Measurements from ENCODE around the gene PSMB7. TPM values are rescaled to one million over a fixed set of nuclear protein-coding genes. Genes with fewer than 3 reads are reported as not detected.

The PSMB7 gene
- total RNA-seq, 1 experiment from 2014 or later = 380 TPM

GRCh38 chr9:124414612-124415011, 630 bp downstream of the PSMB7 start:
- H3K36me3 ChIP-seq (ENCODE audit: insufficient read depth, low read length, poor library complexity, severe bottlenecking) = peaks cover 46% of the 10 kb centered on the region
- TF ChIP-seq CTCF (conservative IDR thresholded peaks at IDR 0.05; ENCODE audit: low read depth, low read length) (no peak), EZH2 (IDR thresholded peaks at IDR 0.05; ENCODE audit: borderline replicate concordance, low read depth, low read length, poor library complexity, severe bottlenecking) (no peak)
- intact Hi-C loops (cut with micrococcal nuclease; ENCODE audit: unreplicated experiment) = loop anchor here (5.0 to 10.0 kb wide), 3 partner anchors 298 to 440 kb away; partner anchors contain the start of gene WDR38
- H3K4me3 ChIP-seq (ENCODE audit: low read depth, low read length, poor library complexity, severe bottlenecking) = peak overlapping the region; percentile 74
- peak overlapping the region; percentile 80 for H3K27ac ChIP-seq (ENCODE audit: low read depth, low read length, poor library complexity, severe bottlenecking)
- H3K4me1 ChIP-seq (ENCODE audit: insufficient read depth, low read length, poor library complexity, severe bottlenecking) = peaks cover 20% of the 10 kb centered on the region
- BruUV-seq (replicated peaks) = no TSS peak
- H3K9me3 ChIP-seq (ENCODE audit: low read depth, low read length, poor library complexity, severe bottlenecking) = peaks cover 3% of the 10 kb centered on the region
- DNase-seq (ENCODE audit: low spot score) = no peak
- POLR2A ChIA-PET (ENCODE audit: low non-redundant PET) = no interaction called here
- CTCF ChIA-PET = interaction anchor here (0.6 kb wide), 1 partner anchor 21 kb away, joined by 4 read pairs; no protein-coding TSS in a partner anchor
- H3K27me3 ChIP-seq (replicated peaks; ENCODE audit: insufficient read depth, low read depth, low read length, poor library complexity) = no peaks in the 10 kb centered on the region

- BruUV-seq (replicated peaks) = no TSS peak
- intact Hi-C loops (cut with micrococcal nuclease; ENCODE audit: unreplicated experiment) = loop anchor here (10.0 kb wide), 2 partner anchors 353 to 443 kb away; partner anchors contain the start of gene WDR38
- Histone ChIP-seq H3K4me1 (ENCODE audit: insufficient read depth, low read length, poor library complexity, severe bottlenecking) (peaks cover 20% of the 10 kb centered on the region), H3K27ac (ENCODE audit: low read depth, low read length, poor library complexity, severe bottlenecking) (no peak overlapping the region), H3K27me3 (replicated peaks; ENCODE audit: insufficient read depth, low read depth, low read length, poor library complexity) (no peaks in the 10 kb centered on the region), H3K36me3 (ENCODE audit: insufficient read depth, low read length, poor library complexity, severe bottlenecking) (peaks cover 70% of the 10 kb centered on the region), H3K9me3 (ENCODE audit: low read depth, low read length, poor library complexity, severe bottlenecking) (peaks cover 3% of the 10 kb centered on the region), H3K4me3 (ENCODE audit: low read depth, low read length, poor library complexity, severe bottlenecking) (no peak overlapping the region)
- CTCF ChIA-PET = no interaction called here
- no peak for DNase-seq (ENCODE audit: low spot score)
- TF ChIP-seq EZH2 (IDR thresholded peaks at IDR 0.05; ENCODE audit: borderline replicate concordance, low read depth, low read length, poor library complexity, severe bottlenecking) = no peak
- no peak for TF ChIP-seq CTCF (conservative IDR thresholded peaks at IDR 0.05; ENCODE audit: low read depth, low read length)
- POLR2A ChIA-PET (ENCODE audit: low non-redundant PET) = no interaction called here
These were observed 3.0 kb downstream of the PSMB7 start for GRCh38 chr9:124412228-124412575.

GRCh38 chr9:124411514-124412227, 3.6 kb downstream of the PSMB7 start:
- no TSS peak for BruUV-seq (replicated peaks)
- peaks cover 76% of the 10 kb centered on the region for H3K36me3 ChIP-seq (ENCODE audit: insufficient read depth, low read length, poor library complexity, severe bottlenecking)
- intact Hi-C loops (cut with micrococcal nuclease; ENCODE audit: unreplicated experiment) = loop anchor here (10.0 kb wide), 2 partner anchors 353 to 443 kb away; partner anchors contain the start of gene WDR38
- H3K9me3 ChIP-seq (ENCODE audit: low read depth, low read length, poor library complexity, severe bottlenecking) = peaks cover 3% of the 10 kb centered on the region
- TF ChIP-seq EZH2 (IDR thresholded peaks at IDR 0.05; ENCODE audit: borderline replicate concordance, low read depth, low read length, poor library complexity, severe bottlenecking) = no peak
- no peak for TF ChIP-seq CTCF (conservative IDR thresholded peaks at IDR 0.05; ENCODE audit: low read depth, low read length)
- H3K4me1 ChIP-seq (ENCODE audit: insufficient read depth, low read length, poor library complexity, severe bottlenecking) = peaks cover 20% of the 10 kb centered on the region
- peak overlapping the region; percentile 18 for H3K27ac ChIP-seq (ENCODE audit: low read depth, low read length, poor library complexity, severe bottlenecking)
- ChIA-PET POLR2A (ENCODE audit: low non-redundant PET) (no interaction called here), CTCF (no interaction called here)
- no peak for DNase-seq (ENCODE audit: low spot score)
- H3K27me3 ChIP-seq (replicated peaks; ENCODE audit: insufficient read depth, low read depth, low read length, poor library complexity) = no peaks in the 10 kb centered on the region
- no peak overlapping the region for H3K4me3 ChIP-seq (ENCODE audit: low read depth, low read length, poor library complexity, severe bottlenecking)
